Activated CD4-positive, alpha-beta T cell treated with anti-CD3 and anti-CD28 coated beads for 4 hours (primary cell): Measurements from ENCODE around the gene SEC31A.
"Not testable (repeated sequence)": the region's sequence is repeated elsewhere in the genome, so short reads cannot be mapped to it uniquely, and the experiment has no call there.

ENCODE experiments used
- DNase-seq, 2 donors: peaks; one replicate each; pipeline ENCODE4 v3.0.0-alpha.2; 2020

Gene SEC31A

GRCh38 chr4:82833696-82834313 is 57.1 kb downstream of the SEC31A start:
- DNase-seq: no peak

- not testable (repeated sequence) for DNase-seq
Measured at GRCh38 chr4:82833060-82833459, 57.9 kb downstream of the SEC31A start.

GRCh38 chr4:82825425-82825824 is 65.5 kb downstream of the SEC31A start:
- no peak for DNase-seq

GRCh38 chr4:82823062-82823461 is 67.9 kb downstream of the SEC31A start:
- DNase-seq: no peak

GRCh38 chr4:82820689-82821088 is 70.3 kb downstream of the SEC31A start:
- no peak for DNase-seq

- no peak for DNase-seq
Measured at GRCh38 chr4:82818664-82819662, 72.0 kb downstream of the SEC31A start.

- not testable (repeated sequence) for DNase-seq
Measured at GRCh38 chr4:82816874-82817273, 74.1 kb downstream of the SEC31A start.

GRCh38 chr4:82814034-82814433 is 76.9 kb downstream of the SEC31A start:
- DNase-seq: no peak

- no peak for DNase-seq
Measured at GRCh38 chr4:82811838-82812341, 79.1 kb downstream of the SEC31A start.

GRCh38 chr4:82811392-82811791 is 79.6 kb downstream of the SEC31A start:
- DNase-seq: no peak

- no peak for DNase-seq
Measured at GRCh38 chr4:82810176-82810575, 80.8 kb downstream of the SEC31A start.

- no peak for DNase-seq
Measured at GRCh38 chr4:82809619-82810018, 81.3 kb downstream of the SEC31A start.

GRCh38 chr4:82803746-82804145 is 87.2 kb downstream of the SEC31A start:
- no peak for DNase-seq

- no peak for DNase-seq
Measured at GRCh38 chr4:82802911-82803310, 88.0 kb downstream of the SEC31A start.

- DNase-seq: no peak
Measured at GRCh38 chr4:82801910-82802521, 88.9 kb downstream of the SEC31A start.

GRCh38 chr4:82799006-82799881 is 91.7 kb downstream of the SEC31A start:
- no peak for DNase-seq

- DNase-seq: peak; percentile 4 to 10
Measured at GRCh38 chr4:82798168-82799005, 92.6 kb downstream of the SEC31A start, which contains the start of gene SCD5. TSS of gene SCD5 (minus strand) at chr4:82798796. CDS start at chr4:82798537, 259 bp downstream.

GRCh38 chr4:82797405-82798111 is 93.4 kb downstream of the SEC31A start:
- DNase-seq: no peak

GRCh38 chr4:82797040-82797404 is 93.9 kb downstream of the SEC31A start:
- no peak for DNase-seq

GRCh38 chr4:82792912-82793649 is 97.9 kb downstream of the SEC31A start:
- DNase-seq: no peak
